HepG2 (cell line): ENCODE results near the gene VPS4A. TPM values are rescaled to one million over a fixed set of nuclear protein-coding genes. Genes with fewer than 3 reads are reported as not detected.

ENCODE experiments used
- FOXM1 ChIP-seq: sonication (generic); formaldehyde crosslinking; IDR thresholded peaks from 2 replicates; pipeline ENCODE4 v1.5.0; 2020; ENCODE audit warnings: missing genetic modification reagents
- KLF6 ChIP-seq: IDR thresholded peaks from 2 replicates; pipeline ENCODE4 v1.8.0; 2016; ENCODE audit warnings: missing biosample characterization, missing genetic modification reagents
- LRRFIP1 ChIP-seq: sonication (generic); formaldehyde crosslinking; conservative IDR thresholded peaks from 2 replicates; pipeline ENCODE4 v1.4.0; 2020; ENCODE audit warnings: missing genetic modification reagents
- MYPOP ChIP-seq: sonication (generic); formaldehyde crosslinking; IDR thresholded peaks from 2 replicates; pipeline ENCODE4 v1.8.1; 2023; ENCODE audit warnings: mild to moderate bottlenecking, moderate library complexity, missing genetic modification reagents
- PAF1 ChIP-seq: IDR thresholded peaks from 2 replicates; pipeline ENCODE4 v1.6.1; 2016; ENCODE audit warnings: missing genetic modification reagents, missing compliant biosample characterization
- SALL1 ChIP-seq: sonication (generic); formaldehyde crosslinking; IDR thresholded peaks from 2 replicates; pipeline ENCODE4 v1.8.0; 2022; ENCODE audit warnings: mild to moderate bottlenecking, missing genetic modification reagents
- SMAD1 ChIP-seq: sonication (generic); formaldehyde crosslinking; IDR thresholded peaks from 2 replicates; pipeline ENCODE4 v1.4.0; 2020; ENCODE audit warnings: missing genetic modification reagents, low read depth, mild to moderate bottlenecking, borderline replicate concordance
- SRSF1 ChIP-seq: fragments of 200-400 bp; formaldehyde crosslinking; optimal IDR thresholded peaks from 2 replicates; pipeline ENCODE3; 2017; ENCODE audit warnings: mild to moderate bottlenecking, low read depth, low read length, moderate library complexity
- ZBTB40 ChIP-seq, 2 experiments: fragments of 450-650 bp in 1 of 2; sonication (generic) in 1 of 2; formaldehyde crosslinking in 1 of 2; IDR thresholded peaks; 2 replicates each; pipeline versions ENCODE4 v1.6.1 to v1.8.0; 2016 to 2022; ENCODE audit warnings: antibody characterized with exemption in 1 of 2, mild to moderate bottlenecking in 1 of 2, missing genetic modification reagents in 1 of 2
- ZNF687 ChIP-seq: sonication (generic); formaldehyde crosslinking; IDR thresholded peaks from 2 replicates; pipeline ENCODE4 v1.5.1; 2020; ENCODE audit warnings: mild to moderate bottlenecking, missing genetic modification reagents, moderate library complexity
- polyA plus RNA-seq, 8 experiments: library from polyadenylated mRNA; depleted of rRNA in 3 of 8; stranded (reverse) in 7 of 8; unstranded in 1 of 8; fragments of >200 nt; fragmentation: Illumina TruSeq in 4 of 8; extraction: Trizol in 4 of 8; gene quantifications; 2 replicates each; pipeline versions ENCODE4 v1.2.1 to v1.2.3, GENCODE V29; 2011 to 2016; ENCODE audit warnings: low read depth in 4 of 8, missing spikeins in 1 of 8, mixed read lengths in 1 of 8; ENCODE audit not compliant: insufficient read depth in 1 of 8
- total RNA-seq, 5 experiments: library from RNA; depleted of rRNA; stranded (reverse); fragments of >200 nt; fragmentation: Illumina TruSeq; extraction: Trizol; gene quantifications; 2 replicates each; pipeline ENCODE4 v1.2.3, GENCODE V29; 2016; ENCODE audit warnings: low read depth in 1 of 5

VPS4A gene
- total and polyA plus RNA-seq, 2 of the 13 experiments (the other 11 are each of a cell fraction or from before 2014, with no cell fraction given) = 13.2 to 27.9 TPM

GRCh38 chr16:69339289-69340094 is 28.3 kb downstream of the VPS4A start, which contains the start of the genes COG8 and NIP7 (continued):
- TF ChIP-seq ZNF687 (peak; percentile 96), SALL1 (CRISPR knock-in tag) (peak; percentile 89; the same call in 1 of the 2 replicates), MYPOP (peak; percentile 41), LRRFIP1 (CRISPR knock-in tag) (no peak), KLF6 (CRISPR knock-in tag) (peak; percentile 98), FOXM1 (CRISPR knock-in tag) (no peak), ZBTB40 (IDR thresholded peaks at IDR 0.05) (peak; percentile 89), ZBTB40 (CRISPR knock-in tag; IDR thresholded peaks at IDR 0.05) (peak; percentile 67; the same call in 1 of the 2 replicates), PAF1 (CRISPR knock-in tag) (no peak), SRSF1 (peak; percentile 93), SMAD1 (CRISPR knock-in tag) (peak; percentile 89)
